WI38 (cell line): ENCODE results near the gene CCDC148.
"Not testable (repeated sequence)": the region's sequence is repeated elsewhere in the genome, so short reads cannot be mapped to it uniquely, and the experiment has no call there.

Experiments used
- H3K4me3 ChIP-seq: 2 replicates; pipeline ENCODE4 v1.5.1; 2011; ENCODE audit warnings: low read depth, mild to moderate bottlenecking, control low read depth, low read length
- TF ChIP-seq, protein P1 (sequence below): IDR thresholded peaks from 2 replicates; pipeline ENCODE4 v1.5.1; 2012; ENCODE audit warnings: low read depth, mild to moderate bottlenecking, control low read depth, low read length

Gene CCDC148

GRCh38 chr2:158482594-158482993, 26.0 kb upstream of the CCDC148 start:
- H3K4me3 ChIP-seq = no peak overlapping the region
- TF ChIP-seq, protein P1, sequence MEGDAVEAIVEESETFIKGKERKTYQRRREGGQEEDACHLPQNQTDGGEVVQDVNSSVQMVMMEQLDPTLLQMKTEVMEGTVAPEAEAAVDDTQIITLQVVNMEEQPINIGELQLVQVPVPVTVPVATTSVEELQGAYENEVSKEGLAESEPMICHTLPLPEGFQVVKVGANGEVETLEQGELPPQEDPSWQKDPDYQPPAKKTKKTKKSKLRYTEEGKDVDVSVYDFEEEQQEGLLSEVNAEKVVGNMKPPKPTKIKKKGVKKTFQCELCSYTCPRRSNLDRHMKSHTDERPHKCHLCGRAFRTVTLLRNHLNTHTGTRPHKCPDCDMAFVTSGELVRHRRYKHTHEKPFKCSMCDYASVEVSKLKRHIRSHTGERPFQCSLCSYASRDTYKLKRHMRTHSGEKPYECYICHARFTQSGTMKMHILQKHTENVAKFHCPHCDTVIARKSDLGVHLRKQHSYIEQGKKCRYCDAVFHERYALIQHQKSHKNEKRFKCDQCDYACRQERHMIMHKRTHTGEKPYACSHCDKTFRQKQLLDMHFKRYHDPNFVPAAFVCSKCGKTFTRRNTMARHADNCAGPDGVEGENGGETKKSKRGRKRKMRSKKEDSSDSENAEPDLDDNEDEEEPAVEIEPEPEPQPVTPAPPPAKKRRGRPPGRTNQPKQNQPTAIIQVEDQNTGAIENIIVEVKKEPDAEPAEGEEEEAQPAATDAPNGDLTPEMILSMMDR = no peak

- TF ChIP-seq, protein P1 = no peak
- no peak overlapping the region for H3K4me3 ChIP-seq
Observed at GRCh38 chr2:158481116-158481515, 24.6 kb upstream of the CCDC148 start.

DNA sequence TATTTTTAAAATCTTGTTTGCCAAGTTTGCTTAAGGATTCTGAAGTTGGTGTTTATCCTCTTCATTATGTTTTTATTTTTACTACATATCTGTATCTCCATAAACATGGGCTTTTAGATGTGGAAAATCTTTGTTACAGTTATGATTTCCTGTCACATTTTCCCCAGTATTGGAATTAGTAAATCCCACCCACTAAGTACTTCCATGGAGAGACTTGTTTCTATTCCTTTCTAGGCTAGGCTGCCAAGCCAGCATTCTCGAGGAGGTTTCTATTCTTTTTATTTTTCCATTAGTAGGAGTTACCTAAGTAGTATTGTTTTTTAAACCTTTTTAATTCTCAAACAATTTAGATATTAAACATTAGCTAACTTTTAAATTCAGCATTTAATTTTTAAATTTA, 22.3 kb upstream of the CCDC148 start:
- no peak overlapping the region for H3K4me3 ChIP-seq
- TF ChIP-seq, protein P1 = no peak

GRCh38 chr2:158478237-158478636, 21.7 kb upstream of the CCDC148 start:
- H3K4me3 ChIP-seq = no peak overlapping the region
- TF ChIP-seq, protein P1 = no peak

DNA sequence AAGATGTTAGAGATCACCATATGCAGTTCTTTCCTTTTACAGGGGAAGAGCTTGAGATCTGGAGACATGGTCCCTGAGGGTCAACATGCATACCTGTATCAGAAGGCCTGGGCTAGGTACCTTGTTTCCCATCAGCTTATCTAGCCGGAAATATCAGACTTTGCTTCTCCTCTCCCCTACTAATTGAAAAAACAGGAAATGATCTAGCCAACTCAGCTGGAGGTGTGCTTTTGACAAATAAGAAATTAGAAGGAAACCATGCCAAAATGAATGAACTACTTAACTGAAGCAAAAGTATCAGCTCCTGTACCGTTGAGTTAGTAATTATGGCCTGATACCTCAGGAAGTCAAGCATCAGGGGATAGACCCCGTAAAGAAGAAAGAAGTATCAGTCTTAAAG, 20.6 kb upstream of the CCDC148 start:
- TF ChIP-seq, protein P1 = no peak
- no peak overlapping the region for H3K4me3 ChIP-seq

DNA sequence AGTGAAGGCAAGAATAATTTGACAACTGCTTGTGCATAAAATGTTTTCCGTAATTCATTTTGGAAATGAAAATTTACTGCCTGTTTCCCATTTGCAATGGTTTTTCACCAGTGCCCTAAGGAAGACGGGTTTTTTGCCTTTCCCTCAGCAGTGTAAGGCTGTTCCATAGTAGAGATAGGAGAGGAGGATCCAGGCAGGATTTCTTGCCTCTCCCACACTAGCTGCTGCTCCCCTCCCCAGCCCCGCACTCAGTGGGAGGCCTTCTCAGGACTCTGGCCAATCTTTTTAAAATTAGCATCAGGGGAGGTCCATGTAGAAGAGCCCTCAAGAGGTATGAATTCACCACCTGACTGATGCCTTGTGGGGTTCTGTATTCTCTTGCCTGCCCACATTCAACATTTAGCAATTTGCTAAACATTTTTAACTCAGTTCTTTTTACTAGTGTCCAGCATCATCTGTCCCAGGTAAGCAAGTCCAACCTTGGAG, 18.0 kb upstream of the CCDC148 start:
- H3K4me3 ChIP-seq = not testable (repeated sequence)

- H3K4me3 ChIP-seq = no peak overlapping the region
- TF ChIP-seq, protein P1 = no peak
Observed at GRCh38 chr2:158473719-158474392, 17.3 kb upstream of the CCDC148 start.

- H3K4me3 ChIP-seq = not testable (repeated sequence)
Observed at GRCh38 chr2:158473300-158473699, 16.7 kb upstream of the CCDC148 start.

DNA sequence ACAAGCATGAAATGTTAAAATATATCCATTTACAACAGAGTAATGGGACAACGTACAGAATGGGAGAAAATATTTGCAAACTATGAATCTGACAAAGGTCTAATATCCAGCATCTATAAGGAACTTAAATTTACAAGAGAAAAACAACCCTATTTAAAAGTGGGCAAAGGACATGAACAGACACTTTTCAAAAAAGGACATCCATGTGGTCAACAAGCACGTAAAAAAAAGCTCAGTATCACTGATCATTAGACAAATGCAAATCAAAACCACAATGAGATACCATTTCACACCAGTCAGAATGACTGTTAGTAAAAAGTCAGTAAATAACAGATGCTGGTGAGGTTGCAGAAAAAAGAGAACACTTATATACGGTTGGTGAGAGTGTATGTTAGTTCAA, 16.3 kb upstream of the CCDC148 start:
- not testable (repeated sequence) for H3K4me3 ChIP-seq
